ENCODE results near the gene BMPR1B. TPM values are rescaled to one million over a fixed set of nuclear protein-coding genes. Genes with fewer than 3 reads are reported as not detected.

The BMPR1B gene
- total RNA-seq, 1 donor from 2014 or later, result 5.6 TPM

DNA sequence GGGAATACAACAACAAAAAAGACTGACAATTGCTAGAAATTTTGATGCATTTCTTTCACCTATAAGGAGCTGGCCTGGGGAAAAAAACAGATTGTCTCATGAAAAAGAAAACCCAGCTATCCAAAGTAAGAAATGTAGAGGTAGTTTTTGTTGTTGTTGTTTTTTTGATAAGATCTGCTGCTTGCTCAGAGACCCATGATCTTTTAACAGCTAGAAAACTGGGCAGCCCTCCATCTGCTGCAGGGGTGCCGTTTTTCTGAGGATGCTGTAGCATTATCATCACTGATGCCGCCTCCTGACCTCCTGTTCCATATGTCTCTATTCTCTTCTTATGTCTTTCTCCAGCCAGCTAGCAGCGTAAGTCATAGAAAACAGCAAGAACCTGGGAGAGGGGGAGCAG lies 98.3 kb downstream of the BMPR1B start:
- Mint-ChIP-seq H3K36me3 (ENCODE audit: low read depth) (no peaks in the 10 kb centered on the region), H3K4me3 (ENCODE audit: unreplicated experiment) (no peak overlapping the region), H3K4me1 (ENCODE audit: low read depth) (peaks cover 20% of the 10 kb centered on the region), H3K9me3 (ENCODE audit: low read depth) (no peaks in the 10 kb centered on the region), H3K27ac (ENCODE audit: unreplicated experiment) (no peak overlapping the region), H3K27me3 (ENCODE audit: low read depth) (no peaks in the 10 kb centered on the region)
- no peak for DNase-seq (ENCODE audit: low spot score)
- TF ChIP-seq, protein P1, sequence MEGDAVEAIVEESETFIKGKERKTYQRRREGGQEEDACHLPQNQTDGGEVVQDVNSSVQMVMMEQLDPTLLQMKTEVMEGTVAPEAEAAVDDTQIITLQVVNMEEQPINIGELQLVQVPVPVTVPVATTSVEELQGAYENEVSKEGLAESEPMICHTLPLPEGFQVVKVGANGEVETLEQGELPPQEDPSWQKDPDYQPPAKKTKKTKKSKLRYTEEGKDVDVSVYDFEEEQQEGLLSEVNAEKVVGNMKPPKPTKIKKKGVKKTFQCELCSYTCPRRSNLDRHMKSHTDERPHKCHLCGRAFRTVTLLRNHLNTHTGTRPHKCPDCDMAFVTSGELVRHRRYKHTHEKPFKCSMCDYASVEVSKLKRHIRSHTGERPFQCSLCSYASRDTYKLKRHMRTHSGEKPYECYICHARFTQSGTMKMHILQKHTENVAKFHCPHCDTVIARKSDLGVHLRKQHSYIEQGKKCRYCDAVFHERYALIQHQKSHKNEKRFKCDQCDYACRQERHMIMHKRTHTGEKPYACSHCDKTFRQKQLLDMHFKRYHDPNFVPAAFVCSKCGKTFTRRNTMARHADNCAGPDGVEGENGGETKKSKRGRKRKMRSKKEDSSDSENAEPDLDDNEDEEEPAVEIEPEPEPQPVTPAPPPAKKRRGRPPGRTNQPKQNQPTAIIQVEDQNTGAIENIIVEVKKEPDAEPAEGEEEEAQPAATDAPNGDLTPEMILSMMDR (IDR thresholded peaks at IDR 0.05), result no peak

DNA sequence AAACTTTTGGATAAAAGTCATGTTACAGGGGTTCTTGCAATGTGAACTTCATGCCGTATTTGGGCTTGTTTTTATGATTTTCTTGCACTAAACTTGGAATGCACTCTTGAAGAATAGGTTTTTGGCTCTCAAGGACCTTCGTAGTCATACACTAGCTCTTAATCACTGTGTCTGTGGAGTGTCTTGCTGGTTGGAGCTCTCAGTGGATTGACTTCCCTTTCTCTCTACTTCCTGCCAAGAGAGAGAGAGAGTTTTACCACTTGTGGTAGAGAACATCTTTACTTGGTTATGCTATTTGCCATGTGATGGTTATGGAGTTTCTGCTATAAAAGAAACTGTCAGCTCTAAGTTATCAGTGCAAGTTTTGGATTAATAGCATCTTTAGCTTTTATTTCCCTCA lies 112.4 kb downstream of the BMPR1B start:
- no peak for DNase-seq (ENCODE audit: low spot score)
- no peaks in the 10 kb centered on the region for H3K27me3 Mint-ChIP-seq (ENCODE audit: low read depth)
- H3K4me3 Mint-ChIP-seq (ENCODE audit: unreplicated experiment), result no peak overlapping the region
- H3K27ac Mint-ChIP-seq (ENCODE audit: unreplicated experiment), result no peak overlapping the region
- TF ChIP-seq, protein P1 (IDR thresholded peaks at IDR 0.05), result no peak
- no peaks in the 10 kb centered on the region for H3K9me3 Mint-ChIP-seq (ENCODE audit: low read depth)
- H3K4me1 Mint-ChIP-seq (ENCODE audit: low read depth), result peaks cover 8% of the 10 kb centered on the region
- H3K36me3 Mint-ChIP-seq (ENCODE audit: low read depth), result no peaks in the 10 kb centered on the region

DNA sequence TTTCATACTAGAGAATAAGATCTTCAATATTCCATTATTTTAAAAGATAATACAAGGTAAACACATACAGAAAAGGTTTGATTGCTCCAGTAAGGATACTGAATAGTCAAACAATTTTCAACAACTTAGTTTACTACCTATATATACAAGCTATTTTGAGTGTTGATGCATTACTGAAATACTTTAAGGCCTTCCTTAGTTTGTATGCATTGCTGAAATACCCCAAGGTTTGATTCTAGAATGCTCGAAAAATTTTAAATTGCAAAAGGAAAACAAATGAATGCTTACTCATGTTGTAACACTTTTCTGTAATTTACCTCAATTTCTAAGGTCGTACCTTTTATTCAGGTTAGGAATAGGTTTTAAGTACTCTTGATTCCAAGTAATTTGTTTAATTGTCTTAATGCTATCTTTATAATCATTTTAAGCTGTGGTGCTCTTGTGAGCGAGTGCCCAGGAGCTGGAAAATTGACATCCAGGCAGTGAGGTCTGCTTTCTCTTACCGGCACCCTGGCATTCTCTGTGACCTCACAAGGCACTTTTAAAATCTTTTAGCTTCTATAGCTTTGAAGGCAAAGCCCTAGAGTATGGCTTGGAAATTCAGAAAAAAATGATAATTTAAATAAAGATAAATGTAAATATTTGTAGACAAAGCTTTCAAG lies 114.0 kb downstream of the BMPR1B start:
- Mint-ChIP-seq H3K4me3 (ENCODE audit: unreplicated experiment) (no peak overlapping the region), H3K36me3 (ENCODE audit: low read depth) (no peaks in the 10 kb centered on the region), H3K27me3 (ENCODE audit: low read depth) (no peaks in the 10 kb centered on the region), H3K9me3 (ENCODE audit: low read depth) (no peaks in the 10 kb centered on the region), H3K4me1 (ENCODE audit: low read depth) (peaks cover 8% of the 10 kb centered on the region), H3K27ac (ENCODE audit: unreplicated experiment) (no peak overlapping the region)
- TF ChIP-seq, protein P1 (IDR thresholded peaks at IDR 0.05), result no peak
- DNase-seq (ENCODE audit: low spot score), result no peak

DNA sequence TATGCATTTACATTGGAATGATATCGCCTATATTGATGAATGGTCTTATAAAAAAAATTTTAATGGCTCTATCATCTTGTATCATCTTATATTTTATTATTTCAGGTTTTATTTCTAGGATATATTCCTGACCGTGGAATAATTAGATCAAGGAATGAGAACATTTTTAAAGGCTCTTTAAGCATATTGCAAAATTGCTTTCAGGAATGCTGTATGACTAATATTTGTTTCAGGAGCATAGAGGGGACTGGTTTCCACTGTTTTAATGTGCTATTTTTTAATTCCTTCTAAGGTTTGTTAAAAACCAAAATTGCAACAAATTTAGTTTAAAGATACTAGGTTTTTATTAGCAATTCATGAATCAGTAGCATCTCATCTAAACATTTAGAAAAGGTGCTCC lies 120.2 kb downstream of the BMPR1B start:
- Mint-ChIP-seq H3K36me3 (ENCODE audit: low read depth) (no peaks in the 10 kb centered on the region), H3K9me3 (ENCODE audit: low read depth) (no peaks in the 10 kb centered on the region), H3K27me3 (ENCODE audit: low read depth) (no peaks in the 10 kb centered on the region), H3K4me1 (ENCODE audit: low read depth) (peaks cover 19% of the 10 kb centered on the region), H3K4me3 (ENCODE audit: unreplicated experiment) (no peak overlapping the region), H3K27ac (ENCODE audit: unreplicated experiment) (peak overlapping the region; percentile 86)
- TF ChIP-seq, protein P1 (IDR thresholded peaks at IDR 0.05), result no peak
- no peak for DNase-seq (ENCODE audit: low spot score)

DNA sequence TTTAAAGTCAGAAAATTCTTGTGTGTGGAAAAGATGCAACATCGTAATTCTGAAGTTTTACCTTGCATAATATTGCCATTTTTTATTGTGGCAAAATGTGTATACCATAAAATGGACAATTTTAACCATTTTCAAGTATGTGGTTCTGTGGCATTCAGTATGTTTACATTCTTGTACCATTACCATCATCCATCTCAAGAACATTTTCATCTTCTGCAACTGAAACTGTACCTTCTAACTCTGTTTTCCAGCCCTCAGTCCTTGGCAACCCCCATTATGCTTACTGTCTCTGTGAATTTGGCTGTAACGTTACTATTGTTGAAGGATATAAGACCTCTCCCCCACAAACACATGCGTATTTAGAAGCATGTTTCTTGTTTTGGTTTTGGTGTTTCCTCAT lies 123.2 kb downstream of the BMPR1B start:
- H3K9me3 Mint-ChIP-seq (ENCODE audit: low read depth), result peaks cover 4% of the 10 kb centered on the region
- TF ChIP-seq, protein P1 (IDR thresholded peaks at IDR 0.05), result no peak
- no peak overlapping the region for H3K4me3 Mint-ChIP-seq (ENCODE audit: unreplicated experiment)
- H3K27ac Mint-ChIP-seq (ENCODE audit: unreplicated experiment), result no peak overlapping the region
- H3K36me3 Mint-ChIP-seq (ENCODE audit: low read depth), result no peaks in the 10 kb centered on the region
- H3K27me3 Mint-ChIP-seq (ENCODE audit: low read depth), result no peaks in the 10 kb centered on the region
- no peak for DNase-seq (ENCODE audit: low spot score)
- peaks cover 26% of the 10 kb centered on the region for H3K4me1 Mint-ChIP-seq (ENCODE audit: low read depth)
